Right lobe of liver (tissue), 4 donors: Measurements from ENCODE around the gene ANXA2.

Experiments
- POLR2A ChIP-seq: fragments of 450-650 bp; IDR thresholded peaks from one replicate; pipeline ENCODE4 v1.6.1; 2017; ENCODE audit warnings: antibody characterized with exemption, mild to moderate bottlenecking
- TF ChIP-seq, protein P1 (sequence below), 4 donors: fragments of 200-600 bp in 3 of 4; fragments of 450-650 bp in 1 of 4; IDR thresholded peaks; one replicate each; pipeline versions ENCODE4 v1.5.1 to v1.8.0; 2016 to 2022; ENCODE audit warnings: antibody characterized with exemption in 4 of 4, mild to moderate bottlenecking in 2 of 4
- donor health status: DM: no; HTN: no; CAD: no.
- donor health status: DM: no; HTN: no; CAD: no.
- donor health status: DM: no; HTN: yes; CAD: no.

DNA sequence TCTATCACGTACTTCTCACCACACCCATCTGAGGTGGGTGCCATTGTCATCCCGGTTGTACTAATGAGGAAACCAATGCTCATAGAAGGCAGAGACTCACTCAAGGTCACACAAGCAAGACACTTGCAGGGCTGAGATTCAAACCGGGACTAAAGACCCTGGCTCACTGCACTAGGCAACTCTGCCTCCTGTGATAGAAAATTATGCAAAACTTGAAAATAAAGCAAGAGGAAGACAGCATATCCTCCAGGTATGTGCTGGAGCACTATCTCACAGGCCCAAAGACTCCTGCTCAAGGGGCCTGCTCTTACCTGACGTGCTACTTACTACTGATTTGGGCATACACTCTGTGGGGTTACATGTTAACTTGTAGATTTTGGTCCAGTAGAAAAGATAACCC is 25.6 kb downstream of the ANXA2 start:
- TF ChIP-seq POLR2A: no peak
- TF ChIP-seq, protein P1, sequence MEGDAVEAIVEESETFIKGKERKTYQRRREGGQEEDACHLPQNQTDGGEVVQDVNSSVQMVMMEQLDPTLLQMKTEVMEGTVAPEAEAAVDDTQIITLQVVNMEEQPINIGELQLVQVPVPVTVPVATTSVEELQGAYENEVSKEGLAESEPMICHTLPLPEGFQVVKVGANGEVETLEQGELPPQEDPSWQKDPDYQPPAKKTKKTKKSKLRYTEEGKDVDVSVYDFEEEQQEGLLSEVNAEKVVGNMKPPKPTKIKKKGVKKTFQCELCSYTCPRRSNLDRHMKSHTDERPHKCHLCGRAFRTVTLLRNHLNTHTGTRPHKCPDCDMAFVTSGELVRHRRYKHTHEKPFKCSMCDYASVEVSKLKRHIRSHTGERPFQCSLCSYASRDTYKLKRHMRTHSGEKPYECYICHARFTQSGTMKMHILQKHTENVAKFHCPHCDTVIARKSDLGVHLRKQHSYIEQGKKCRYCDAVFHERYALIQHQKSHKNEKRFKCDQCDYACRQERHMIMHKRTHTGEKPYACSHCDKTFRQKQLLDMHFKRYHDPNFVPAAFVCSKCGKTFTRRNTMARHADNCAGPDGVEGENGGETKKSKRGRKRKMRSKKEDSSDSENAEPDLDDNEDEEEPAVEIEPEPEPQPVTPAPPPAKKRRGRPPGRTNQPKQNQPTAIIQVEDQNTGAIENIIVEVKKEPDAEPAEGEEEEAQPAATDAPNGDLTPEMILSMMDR (IDR thresholded peaks at IDR 0.05): no peak
